Measurements from ENCODE around the gene FAF1.

GRCh38 chr1:50847303-50847702 lies 112.8 kb downstream of the FAF1 start:
- TF ChIP-seq, protein P1, sequence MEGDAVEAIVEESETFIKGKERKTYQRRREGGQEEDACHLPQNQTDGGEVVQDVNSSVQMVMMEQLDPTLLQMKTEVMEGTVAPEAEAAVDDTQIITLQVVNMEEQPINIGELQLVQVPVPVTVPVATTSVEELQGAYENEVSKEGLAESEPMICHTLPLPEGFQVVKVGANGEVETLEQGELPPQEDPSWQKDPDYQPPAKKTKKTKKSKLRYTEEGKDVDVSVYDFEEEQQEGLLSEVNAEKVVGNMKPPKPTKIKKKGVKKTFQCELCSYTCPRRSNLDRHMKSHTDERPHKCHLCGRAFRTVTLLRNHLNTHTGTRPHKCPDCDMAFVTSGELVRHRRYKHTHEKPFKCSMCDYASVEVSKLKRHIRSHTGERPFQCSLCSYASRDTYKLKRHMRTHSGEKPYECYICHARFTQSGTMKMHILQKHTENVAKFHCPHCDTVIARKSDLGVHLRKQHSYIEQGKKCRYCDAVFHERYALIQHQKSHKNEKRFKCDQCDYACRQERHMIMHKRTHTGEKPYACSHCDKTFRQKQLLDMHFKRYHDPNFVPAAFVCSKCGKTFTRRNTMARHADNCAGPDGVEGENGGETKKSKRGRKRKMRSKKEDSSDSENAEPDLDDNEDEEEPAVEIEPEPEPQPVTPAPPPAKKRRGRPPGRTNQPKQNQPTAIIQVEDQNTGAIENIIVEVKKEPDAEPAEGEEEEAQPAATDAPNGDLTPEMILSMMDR (IDR thresholded peaks at IDR 0.05; ENCODE audit: low read depth, low read length): no peak
- no peak for TF ChIP-seq EZH2phosphoT487 (IDR thresholded peaks at IDR 0.05; ENCODE audit: low read depth)

Measured in OCI-LY3 (cell line).